Stimulated activated naive CD8-positive, alpha-beta T cell treated with anti-CD3 and anti-CD28 coated beads, Interleukin-15, amount 100 ng/mL, for 72 hours (primary cell): ENCODE results near the gene TMA7.
"Not testable (repeated sequence)": the region's sequence is repeated elsewhere in the genome, so short reads cannot be mapped to it uniquely, and the experiment has no call there.

Experiments used
- ATAC-seq: fragments of 150-1000 bp; cut with Tn5 transposase; 2 replicates; pipeline ENCODE4 v1.10.0; 2021; ENCODE audit warnings: mild to moderate bottlenecking, moderate library complexity
- DNase-seq, 2 donors: peaks; one replicate each; pipeline ENCODE4 v3.0.0; 2021 to 2022
- H3K27ac Mint-ChIP-seq, 2 donors: one replicate each; pipeline ENCODE4 v1.8.0; 2022; ENCODE audit warnings: mild to moderate bottlenecking in 2 of 2, mixed read lengths in 2 of 2, moderate library complexity in 2 of 2
- H3K27me3 Mint-ChIP-seq: one replicate; pipeline ENCODE4 v1.8.0; 2022; ENCODE audit warnings: mixed read lengths
- H3K4me1 Mint-ChIP-seq: one replicate; pipeline ENCODE4 v1.8.0; 2022; ENCODE audit warnings: mild to moderate bottlenecking, mixed read lengths
- H3K4me3 Mint-ChIP-seq, 2 donors: one replicate each; pipeline ENCODE4 v1.8.0; 2022; ENCODE audit warnings: mild to moderate bottlenecking in 2 of 2, mixed read lengths in 2 of 2, moderate library complexity in 1 of 2
- H3K9me3 Mint-ChIP-seq, 2 donors: one replicate each; pipeline ENCODE4 v1.8.0; 2022; ENCODE audit warnings: mixed read lengths in 2 of 2

TMA7 gene

GRCh38 chr3:48464713-48465221, 24.7 kb downstream of the TMA7 start:
- H3K4me3 Mint-ChIP-seq, result no peak overlapping the region
- peaks cover 52% of the 10 kb centered on the region for H3K4me1 Mint-ChIP-seq
- no peaks in the 10 kb centered on the region for H3K27me3 Mint-ChIP-seq
- no peak overlapping the region for H3K27ac Mint-ChIP-seq
- no peak for DNase-seq
- H3K9me3 Mint-ChIP-seq, result no peaks in the 10 kb centered on the region
- no peak for ATAC-seq

GRCh38 chr3:48465237-48465530, 25.1 kb downstream of the TMA7 start:
- DNase-seq (no peak), ATAC-seq (no peak)
- H3K9me3 Mint-ChIP-seq, result no peaks in the 10 kb centered on the region
- H3K27ac Mint-ChIP-seq, result peak overlapping the region; percentile 90 to 94
- H3K4me3 Mint-ChIP-seq, result peak overlapping the region; percentile 97 to 99
- H3K4me1 Mint-ChIP-seq, result peaks cover 56% of the 10 kb centered on the region
- H3K27me3 Mint-ChIP-seq, result no peaks in the 10 kb centered on the region

GRCh38 chr3:48465531-48466378, 25.7 kb downstream of the TMA7 start:
- H3K4me1 Mint-ChIP-seq, result peaks cover 56% of the 10 kb centered on the region

GRCh38 chr3:48466386-48467109, 26.5 kb downstream of the TMA7 start:
- Mint-ChIP-seq H3K4me3 (peak overlapping the region; percentile 97 to 99), H3K9me3 (no peaks in the 10 kb centered on the region), H3K27ac (peak overlapping the region; percentile 90 to 94), H3K4me1 (peaks cover 59% of the 10 kb centered on the region), H3K27me3 (no peaks in the 10 kb centered on the region)
- DNase-seq, result peak in 1 of 2 donors; percentile 47
- ATAC-seq, result peak; percentile 61

More at GRCh38 chr3:48465531-48466378, 25.7 kb downstream of the TMA7 start:
- Mint-ChIP-seq H3K27ac (peak overlapping the region; percentile 90 to 94), H3K9me3 (no peaks in the 10 kb centered on the region), H3K27me3 (no peaks in the 10 kb centered on the region), H3K4me3 (peak overlapping the region; percentile 97 to 99)
- peak; percentile 77 to 88 for DNase-seq
- ATAC-seq, result peak; percentile 95

- ATAC-seq, result peak; percentile 10
- H3K4me3 Mint-ChIP-seq, result peak overlapping the region; percentile 97 to 99
- H3K27me3 Mint-ChIP-seq, result no peaks in the 10 kb centered on the region
- peak overlapping the region; percentile 90 to 94 for H3K27ac Mint-ChIP-seq
- no peaks in the 10 kb centered on the region for H3K9me3 Mint-ChIP-seq
- peaks cover 59% of the 10 kb centered on the region for H3K4me1 Mint-ChIP-seq
- DNase-seq, result no peak
These were observed 27.0 kb downstream of the TMA7 start for GRCh38 chr3:48467110-48467454.

- peak overlapping the region; percentile 90 to 94 for H3K27ac Mint-ChIP-seq
- H3K4me1 Mint-ChIP-seq, result peaks cover 61% of the 10 kb centered on the region
- peak overlapping the region; percentile 97 to 99 for H3K4me3 Mint-ChIP-seq
- ATAC-seq (no peak), DNase-seq (no peak)
- H3K27me3 Mint-ChIP-seq, result no peaks in the 10 kb centered on the region
- H3K9me3 Mint-ChIP-seq, result no peaks in the 10 kb centered on the region
These were observed 27.6 kb downstream of the TMA7 start for GRCh38 chr3:48467473-48468267.

- Mint-ChIP-seq H3K9me3 (no peaks in the 10 kb centered on the region), H3K4me1 (peaks cover 68% of the 10 kb centered on the region), H3K27ac (peak overlapping the region; percentile 9 to 94), H3K27me3 (no peaks in the 10 kb centered on the region), H3K4me3 (peak overlapping the region; percentile 97 to 99)
- DNase-seq (no peak), ATAC-seq (no peak)
These were observed 28.3 kb downstream of the TMA7 start for GRCh38 chr3:48468329-48468731.

GRCh38 chr3:48469046-48469915, 29.2 kb downstream of the TMA7 start:
- DNase-seq, result no peak
- peak overlapping the region; percentile 52 to 99 for H3K4me3 Mint-ChIP-seq
- peak overlapping the region; percentile 71 to 84 for H3K27ac Mint-ChIP-seq
- no peaks in the 10 kb centered on the region for H3K9me3 Mint-ChIP-seq
- peaks cover 73% of the 10 kb centered on the region for H3K4me1 Mint-ChIP-seq
- ATAC-seq, result no peak
- H3K27me3 Mint-ChIP-seq, result no peaks in the 10 kb centered on the region

- no peak for ATAC-seq
- H3K4me1 Mint-ChIP-seq, result peaks cover 80% of the 10 kb centered on the region
These were observed 30.2 kb downstream of the TMA7 start for GRCh38 chr3:48470286-48470685.

GRCh38 chr3:48472673-48472922, 32.5 kb downstream of the TMA7 start:
- Mint-ChIP-seq H3K4me3 (peak overlapping the region; percentile 74 to 91), H3K9me3 (no peaks in the 10 kb centered on the region), H3K27me3 (no peaks in the 10 kb centered on the region), H3K27ac (peak overlapping the region; percentile 97 to 99), H3K4me1 (peaks cover 67% of the 10 kb centered on the region)
- ATAC-seq (no peak), DNase-seq (no peak)

More at GRCh38 chr3:48470286-48470685, 30.2 kb downstream of the TMA7 start:
- no peaks in the 10 kb centered on the region for H3K9me3 Mint-ChIP-seq
- no peak for DNase-seq
- H3K27ac Mint-ChIP-seq, result peak overlapping the region; percentile 71 to 82
- H3K27me3 Mint-ChIP-seq, result no peaks in the 10 kb centered on the region
- H3K4me3 Mint-ChIP-seq, result peak overlapping the region; percentile 52 to 62

GRCh38 chr3:48472923-48473616, 33.0 kb downstream of the TMA7 start:
- DNase-seq (peak; percentile 93 to 98), ATAC-seq (peak; percentile 93)
- peak overlapping the region; percentile 97 to 99 for H3K27ac Mint-ChIP-seq
- no peaks in the 10 kb centered on the region for H3K27me3 Mint-ChIP-seq
- peaks cover 67% of the 10 kb centered on the region for H3K4me1 Mint-ChIP-seq
- no peaks in the 10 kb centered on the region for H3K9me3 Mint-ChIP-seq
- H3K4me3 Mint-ChIP-seq, result peak overlapping the region; percentile 74 to 91

GRCh38 chr3:48473617-48473952, 33.5 kb downstream of the TMA7 start:
- Mint-ChIP-seq H3K4me3 (peak overlapping the region; percentile 74 to 91), H3K4me1 (peaks cover 67% of the 10 kb centered on the region), H3K9me3 (no peaks in the 10 kb centered on the region), H3K27me3 (no peaks in the 10 kb centered on the region), H3K27ac (peak overlapping the region; percentile 97 to 99)
- no peak for ATAC-seq
- no peak for DNase-seq

- not testable (repeated sequence) for H3K9me3 Mint-ChIP-seq, H3K4me3 Mint-ChIP-seq, H3K27me3 Mint-ChIP-seq, H3K27ac Mint-ChIP-seq, ATAC-seq, DNase-seq
- peaks cover 67% of the 10 kb centered on the region for H3K4me1 Mint-ChIP-seq
These were observed 34.0 kb downstream of the TMA7 start for GRCh38 chr3:48474031-48474430.

GRCh38 chr3:48474619-48475018, 34.6 kb downstream of the TMA7 start:
- no peak for DNase-seq
- no peak for ATAC-seq
- Mint-ChIP-seq H3K27me3 (no peaks in the 10 kb centered on the region), H3K27ac (peak overlapping the region in 1 of 2 donors; percentile 22), H3K9me3 (no peaks in the 10 kb centered on the region), H3K4me3 (peak overlapping the region in 1 of 2 donors; percentile 1), H3K4me1 (peaks cover 67% of the 10 kb centered on the region)
